Posterior cingulate gyrus (tissue), 11 donors: ENCODE results near the gene ANO5.
"Not testable (repeated sequence)": the region's sequence is repeated elsewhere in the genome, so short reads cannot be mapped to it uniquely, and the experiment has no call there.

ENCODE experiments used
- DNase-seq, 10 donors: peaks; one replicate each; pipeline versions ENCODE4 v3.0.0 to v3.0.0-alpha.2; 2020 to 2021; ENCODE audit warnings: mixed read lengths in 3 of 10
- intact Hi-C: fragments of 100-400 bp; cut with DNase I; formaldehyde crosslinking; loops from one replicate; pipeline ENCODE4 v1.15.1; 2023

Gene ANO5

DNA sequence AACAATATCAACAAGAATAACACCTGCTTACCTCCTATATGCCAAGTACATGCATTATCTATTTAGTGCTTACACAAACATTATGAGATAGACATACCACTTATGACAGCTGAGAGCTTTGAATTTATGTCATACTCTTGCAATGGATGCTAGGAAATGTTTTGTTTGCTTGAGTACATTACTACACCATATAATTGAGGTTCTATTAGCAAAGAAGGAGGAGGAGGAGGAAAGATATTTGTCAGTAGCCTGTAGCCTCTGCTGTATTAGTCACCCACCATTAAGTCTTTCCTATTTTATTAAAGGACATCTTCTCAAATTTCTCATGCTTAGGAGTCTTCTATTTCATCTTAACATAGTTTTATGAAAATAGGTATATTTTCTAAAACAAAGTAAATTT is 6.4 kb downstream of the ANO5 start:
- no peak for DNase-seq
- intact Hi-C loops = no loop called here

DNA sequence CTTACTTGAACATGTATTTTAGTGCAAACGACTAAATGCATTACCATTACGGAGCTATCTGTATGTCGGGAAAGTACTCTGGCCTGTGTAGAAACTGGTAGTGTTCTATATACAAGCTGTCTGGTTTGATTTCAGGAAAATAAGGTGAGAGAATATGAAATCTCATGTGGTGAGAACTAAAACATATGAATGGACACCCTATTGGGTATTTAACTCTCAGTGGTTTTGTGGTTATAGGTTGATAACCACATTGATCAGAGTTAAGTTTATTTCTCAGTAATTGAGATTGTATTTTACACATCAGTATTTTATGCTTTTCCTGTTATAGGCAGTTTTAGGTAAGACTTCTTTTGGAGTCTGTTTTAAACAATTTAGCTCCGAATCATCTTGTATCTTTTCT is 10.4 kb downstream of the ANO5 start:
- intact Hi-C loops = no loop called here
- DNase-seq = no peak

DNA sequence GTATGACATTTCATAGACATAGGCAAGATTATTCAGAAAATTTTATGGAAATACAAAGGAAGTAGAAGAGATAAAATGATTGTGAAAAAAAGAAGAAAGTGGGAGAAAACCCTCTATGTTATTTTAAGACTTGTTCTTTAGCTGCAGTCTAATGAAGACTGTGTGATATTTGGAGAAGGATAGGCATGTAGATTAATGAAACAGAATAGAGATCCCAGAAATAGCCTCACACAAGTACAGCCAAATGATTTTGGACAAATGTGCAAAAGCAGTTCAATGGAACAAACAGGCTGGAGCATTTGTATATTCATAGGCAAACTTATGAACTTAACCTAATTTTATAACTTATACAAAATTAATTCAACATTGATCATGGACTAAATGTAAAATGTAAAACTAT is 14.3 kb downstream of the ANO5 start:
- intact Hi-C loops = no loop called here
- DNase-seq = no peak

DNA sequence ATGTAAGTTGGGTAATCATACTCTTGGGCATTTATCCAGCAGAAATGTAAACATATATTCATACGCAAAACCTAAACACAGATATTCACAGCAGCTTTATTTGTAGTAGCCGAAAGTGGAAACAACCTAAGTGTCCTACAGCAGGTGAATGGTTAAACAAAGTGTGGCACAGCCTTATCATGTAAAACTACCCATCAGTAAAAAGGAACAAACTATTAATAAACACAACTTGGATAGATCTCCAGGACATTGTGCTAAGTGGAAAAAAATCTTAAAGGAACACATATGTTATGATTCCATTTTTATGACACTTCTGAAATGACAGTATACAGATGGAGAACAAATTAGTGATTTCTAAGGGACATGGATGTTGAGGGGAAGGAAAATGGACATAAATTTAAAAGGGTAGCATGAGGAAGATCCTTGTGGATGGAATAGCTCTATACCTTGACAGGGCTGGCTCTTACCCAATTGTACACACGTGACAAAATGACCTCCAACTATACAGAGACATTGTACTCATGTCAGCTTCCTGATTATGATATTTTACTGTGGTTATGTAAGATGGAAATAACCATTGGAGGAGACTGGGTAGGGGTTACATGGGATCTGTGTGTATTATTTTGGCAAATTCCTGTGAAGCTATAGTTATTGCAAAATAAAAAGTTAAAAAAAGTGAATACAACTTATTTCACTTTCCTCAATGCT is 15.4 kb downstream of the ANO5 start:
- no peak for DNase-seq
- intact Hi-C loops = no loop called here

DNA sequence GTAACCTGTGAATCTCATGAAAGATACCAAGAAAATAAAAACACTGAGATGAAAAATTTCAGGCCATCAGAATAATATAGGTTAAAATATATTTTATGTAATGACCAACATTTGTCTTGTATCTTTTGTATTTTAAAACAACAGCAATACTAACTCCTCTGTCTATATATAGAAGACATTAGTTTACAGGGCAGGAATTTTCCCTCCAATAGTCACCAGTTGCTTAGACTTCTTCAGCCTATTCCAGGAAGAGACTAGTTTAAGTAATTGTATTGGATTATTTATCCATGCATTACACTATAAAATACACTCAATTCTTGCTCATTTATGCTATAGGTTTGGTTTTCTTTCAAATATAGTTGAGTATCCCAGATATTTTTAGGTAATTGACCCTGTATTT is 24.1 kb downstream of the ANO5 start:
- intact Hi-C loops = no loop called here
- no peak for DNase-seq

DNA sequence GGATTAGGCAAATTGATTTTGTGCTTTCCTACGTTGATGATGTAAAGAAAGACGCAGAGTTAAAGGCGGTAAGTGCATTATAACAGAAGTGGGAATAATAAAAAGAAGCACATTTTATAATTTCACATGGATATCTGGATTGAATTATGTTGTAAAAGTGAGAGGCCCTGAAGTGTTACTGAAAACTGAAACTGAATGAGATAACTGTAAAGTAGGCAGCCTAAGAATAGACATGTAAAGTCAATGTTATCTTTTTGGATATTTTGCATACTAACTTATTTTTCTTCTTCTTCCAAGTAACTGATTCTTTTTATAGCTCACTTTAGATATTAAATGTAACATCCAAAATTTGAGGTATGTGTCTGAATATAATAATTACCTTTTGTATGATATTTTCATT is 28.3 kb downstream of the ANO5 start:
- no peak for DNase-seq
- intact Hi-C loops = no loop called here

DNA sequence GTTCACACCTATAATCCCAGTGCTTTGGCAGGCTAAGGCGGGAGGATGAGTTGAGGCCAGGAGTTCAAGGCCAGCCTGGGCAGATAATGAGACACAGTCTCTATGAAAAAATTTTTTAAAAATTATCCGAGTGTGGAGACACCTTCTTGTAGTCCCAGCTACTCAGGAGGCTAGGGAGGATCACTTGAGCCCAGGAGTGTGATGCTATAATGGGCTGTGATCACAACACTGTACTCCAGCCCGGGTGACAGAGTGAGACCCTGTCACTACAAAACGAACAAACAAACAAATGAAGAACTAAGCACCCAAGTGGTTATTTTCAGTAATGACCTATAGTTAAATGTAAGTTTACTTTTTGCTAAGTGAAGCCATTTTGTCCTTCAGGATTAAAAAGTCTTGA is 32.3 kb downstream of the ANO5 start:
- peak in 2 of 10 donors; percentile 22 to 35 for DNase-seq

DNA sequence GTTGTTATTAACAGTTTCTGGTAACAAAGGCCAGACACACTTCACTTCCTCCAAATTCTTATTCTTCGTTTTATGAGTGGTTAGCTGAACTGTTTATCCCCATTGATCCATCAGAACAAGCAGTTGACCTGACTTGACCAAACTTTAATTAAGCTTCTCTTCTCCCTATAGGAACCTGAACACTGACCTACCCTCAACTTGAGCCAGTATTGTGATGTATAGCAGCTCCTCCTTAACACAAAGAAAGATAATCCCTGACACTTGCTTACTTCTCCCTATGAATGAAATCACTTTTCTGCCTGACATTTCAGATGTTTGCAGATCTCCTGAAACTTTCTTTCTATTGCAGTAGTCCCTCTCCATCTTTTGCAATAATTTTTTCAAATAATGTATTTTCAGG is 41.9 kb downstream of the ANO5 start:
- DNase-seq = no peak
- intact Hi-C loops = no loop called here

More for the DNA sequence above, 32.3 kb downstream of the ANO5 start:
- intact Hi-C loops = no loop called here

DNA sequence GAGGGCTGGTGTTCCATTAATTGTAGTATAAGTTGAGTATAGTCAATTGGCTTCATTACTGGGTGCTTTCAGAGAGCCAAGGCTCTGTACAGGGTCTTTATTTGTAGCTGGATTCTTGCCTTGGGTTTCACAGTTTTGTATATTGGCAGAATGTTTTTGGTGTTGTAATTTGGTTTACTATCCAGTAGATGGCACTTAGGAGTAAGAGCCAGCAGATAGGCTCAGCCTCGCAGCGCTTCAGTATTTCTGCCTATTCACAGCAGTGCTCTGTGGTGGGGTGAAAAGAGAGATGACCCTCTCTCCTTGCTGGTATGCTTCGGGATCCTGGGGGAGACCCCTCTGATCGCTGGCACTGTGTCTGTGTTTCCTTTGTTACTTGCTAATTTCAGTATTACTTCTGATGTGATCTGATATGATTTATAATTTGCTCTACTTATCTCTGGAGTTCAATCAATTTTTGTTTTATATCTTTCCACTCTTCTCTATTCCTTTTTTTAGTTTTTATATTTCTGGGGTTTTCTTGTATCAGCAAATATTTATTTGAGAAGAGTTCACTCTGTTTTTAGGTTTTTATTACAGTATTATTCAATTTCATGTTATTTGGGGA is 52.2 kb downstream of the ANO5 start:
- peak in 7 of 10 donors; percentile 4 to 78 (median 24) for DNase-seq
- intact Hi-C loops = loop anchor here (5.0 to 10.0 kb wide), 2 partner anchors 57 to 580 kb away; partner anchors contain the start of gene SVIP

DNA sequence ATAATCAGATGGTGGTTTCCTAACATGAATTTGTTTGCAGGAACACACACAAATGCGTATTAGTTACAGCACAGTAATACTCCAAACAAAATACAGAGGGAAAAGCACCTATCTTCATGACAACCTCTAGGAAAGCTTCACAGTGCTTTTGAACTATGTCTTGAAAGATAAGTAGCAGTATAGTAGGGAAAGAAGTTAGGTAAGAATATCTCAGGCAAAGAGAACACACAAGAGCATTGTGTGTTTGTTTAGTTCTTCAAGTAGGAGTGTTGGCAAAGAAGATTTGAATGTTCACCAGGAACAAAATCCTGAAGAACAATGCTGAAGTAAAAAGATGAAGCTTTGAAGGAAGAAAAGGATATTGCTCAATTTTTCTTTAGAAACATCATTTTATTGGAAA is 54.1 kb downstream of the ANO5 start:
- intact Hi-C loops = loop anchor here (5.0 to 10.0 kb wide), 2 partner anchors 55 to 578 kb away; partner anchors contain the start of gene SVIP
- DNase-seq = no peak

DNA sequence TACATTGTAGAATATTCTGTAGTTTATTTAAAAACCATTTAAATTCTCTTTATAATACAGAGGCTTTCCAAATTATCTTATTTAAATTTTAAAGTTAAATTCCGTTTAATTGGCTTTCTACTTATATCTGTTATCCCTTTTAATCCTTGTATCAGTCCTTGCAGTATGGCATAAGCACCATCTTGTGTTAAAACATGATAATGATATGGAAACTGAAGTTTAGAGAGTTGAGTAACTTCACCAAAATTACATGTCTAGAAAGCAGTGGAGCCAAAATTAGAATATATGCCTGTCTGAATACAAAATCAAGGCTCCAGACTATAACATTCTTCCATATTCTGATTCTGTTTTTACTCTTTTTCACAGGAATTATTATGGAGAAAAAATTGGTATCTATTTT is 57.0 kb downstream of the ANO5 start:
- intact Hi-C loops = loop anchor here (5.0 to 10.0 kb wide), 2 partner anchors 52 to 575 kb away; partner anchors contain the start of gene SVIP

DNA sequence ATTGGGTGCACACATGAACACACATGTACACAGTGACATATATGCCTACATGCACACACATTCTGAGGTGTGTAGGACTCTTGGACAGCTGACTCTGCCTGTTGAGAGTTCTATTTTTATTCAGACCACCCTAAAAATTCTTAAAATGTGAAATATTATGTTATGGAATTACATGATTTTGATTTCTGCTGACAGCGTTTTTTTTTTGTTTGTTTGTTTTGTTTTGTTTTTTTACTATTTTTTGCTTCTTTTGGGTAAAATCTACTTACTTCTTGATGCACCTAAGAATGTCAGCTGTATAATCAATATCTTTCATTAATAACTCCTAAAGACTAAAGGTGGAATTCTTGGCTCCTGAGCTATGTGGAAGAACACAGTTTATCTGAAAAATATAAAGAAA is 64.0 kb downstream of the ANO5 start:
- no peak for DNase-seq
- intact Hi-C loops = no loop called here

More for the DNA sequence above, 57.0 kb downstream of the ANO5 start:
- no peak for DNase-seq

DNA sequence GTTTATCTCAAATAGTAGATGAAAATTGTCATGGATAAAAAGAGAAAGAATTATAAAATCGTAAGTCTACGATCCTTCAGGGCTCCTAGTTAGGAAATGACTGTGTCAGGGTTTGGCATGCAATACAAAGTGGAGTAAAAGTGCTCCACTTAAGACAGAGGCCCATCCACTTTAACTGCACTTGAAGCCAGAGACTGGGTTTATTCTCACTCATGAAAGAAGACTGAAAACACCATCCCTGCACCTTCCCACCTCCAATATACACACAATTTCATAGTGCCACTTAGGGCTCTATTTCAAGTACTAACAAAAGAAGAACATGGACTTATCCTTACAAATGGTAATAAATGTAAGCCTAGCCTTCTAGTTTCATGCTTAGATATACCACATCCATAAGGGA is 70.7 kb downstream of the ANO5 start:
- no peak for DNase-seq
- intact Hi-C loops = no loop called here

DNA sequence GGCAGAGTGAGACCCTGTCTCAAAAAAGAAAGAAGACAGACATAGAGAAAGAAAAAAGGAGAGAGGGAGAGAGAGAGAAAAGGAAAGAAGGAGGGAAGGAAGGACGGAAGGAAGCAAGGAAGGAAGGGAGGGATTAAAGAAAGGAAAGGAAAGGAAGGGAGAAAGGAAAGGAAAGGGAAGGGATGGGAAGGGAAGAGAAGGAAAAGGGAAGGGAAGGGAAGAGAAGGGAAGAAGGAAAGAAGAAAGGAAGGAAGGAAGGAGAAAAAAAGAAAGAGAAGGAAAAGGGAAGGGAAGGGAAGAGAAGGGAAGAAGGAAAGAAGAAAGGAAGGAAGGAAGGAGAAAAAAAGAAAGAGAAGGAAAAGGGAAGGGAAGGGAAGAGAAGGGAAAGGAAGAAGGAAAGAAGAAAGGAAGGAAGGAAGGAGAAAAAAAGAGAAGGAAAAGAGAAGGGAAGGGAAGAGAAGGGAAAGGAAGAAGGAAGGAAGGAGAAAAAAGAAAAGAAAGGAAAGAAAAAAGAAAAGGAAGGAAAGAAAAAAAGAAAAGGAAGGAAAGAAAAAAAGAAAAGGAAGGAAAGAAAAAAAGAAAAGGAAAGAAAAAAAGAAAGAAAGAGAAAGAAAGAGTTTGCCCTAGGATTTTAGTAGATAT is 76.2 kb downstream of the ANO5 start:
- DNase-seq, intact Hi-C loops: not testable (repeated sequence)

DNA sequence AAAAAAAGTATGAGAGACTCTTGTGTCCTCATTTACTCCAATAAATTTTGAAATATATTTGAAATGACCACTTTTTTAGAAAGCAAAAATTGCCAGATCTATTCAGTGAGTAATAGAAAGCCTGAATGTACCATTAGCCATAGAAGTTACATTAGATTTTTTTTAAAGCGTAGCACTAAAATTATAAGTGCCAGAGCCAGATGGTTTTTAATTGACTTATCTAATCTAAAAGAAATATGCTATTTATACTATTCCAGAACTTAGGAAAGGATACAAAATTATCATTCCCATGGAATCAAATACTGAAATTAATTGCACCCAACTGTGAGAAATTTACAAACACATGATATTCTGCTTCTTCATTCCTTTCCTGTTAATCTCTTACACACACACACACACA is 80.9 kb downstream of the ANO5 start:
- intact Hi-C loops = no loop called here
- no peak for DNase-seq

DNA sequence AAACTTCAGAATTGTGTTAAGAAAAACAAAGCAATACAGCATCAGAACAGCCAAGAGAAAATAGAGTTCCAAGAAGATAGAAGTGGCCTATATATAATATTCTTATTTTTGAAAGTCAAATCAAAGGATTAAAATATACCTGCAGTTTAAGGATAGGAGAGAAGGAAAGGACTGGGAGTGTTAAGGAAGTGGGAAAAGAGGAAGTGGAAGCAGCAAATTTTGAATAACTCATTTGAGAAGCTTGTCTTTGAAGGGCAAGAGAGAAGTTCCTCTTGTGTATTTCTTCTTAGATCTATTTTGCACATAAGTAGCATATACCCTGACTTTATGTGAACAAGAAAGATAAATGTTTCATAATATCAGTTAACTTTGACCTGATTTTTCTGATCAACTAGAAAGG is 82.7 kb downstream of the ANO5 start:
- DNase-seq = no peak
- intact Hi-C loops = no loop called here

DNA sequence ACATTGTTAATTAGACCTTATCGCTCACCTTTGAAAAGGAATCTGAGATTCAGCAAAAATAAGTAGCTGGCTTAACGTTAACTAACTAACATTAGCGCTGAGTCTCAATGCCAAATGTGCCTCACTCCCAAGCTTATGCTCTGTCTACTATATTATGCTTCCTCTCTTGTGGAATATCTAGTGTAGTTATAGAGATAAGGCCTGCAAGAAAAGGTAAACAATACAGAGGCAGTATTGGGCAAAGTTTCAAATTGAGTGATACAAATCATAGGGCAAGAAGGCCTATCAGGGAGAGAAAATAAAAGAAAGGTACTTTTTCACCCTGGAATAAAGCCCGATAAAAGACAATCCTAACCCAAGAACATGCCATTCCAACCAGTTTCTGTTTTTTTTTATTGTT is 83.7 kb downstream of the ANO5 start:
- intact Hi-C loops = no loop called here
- DNase-seq = no peak

DNA sequence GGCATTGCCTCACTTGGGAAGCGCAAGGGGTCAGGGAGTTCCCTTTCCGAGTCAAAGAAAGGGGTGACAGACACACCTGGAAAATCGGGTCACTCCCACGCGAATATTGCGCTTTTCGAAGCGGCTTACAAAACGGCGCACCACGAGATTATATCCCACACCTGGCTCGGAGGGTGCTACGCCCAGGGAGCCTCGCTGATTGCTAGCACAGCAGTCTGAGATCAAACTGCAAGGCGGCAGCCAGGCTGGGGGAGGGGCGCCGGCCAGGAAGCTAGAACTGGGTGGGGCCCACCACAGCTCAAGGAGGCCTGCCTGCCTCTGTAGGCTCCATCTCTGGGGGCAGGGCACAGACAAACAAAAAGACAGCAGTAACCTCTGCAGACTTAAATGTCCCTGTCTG is 92.1 kb downstream of the ANO5 start:
- intact Hi-C loops = not testable (repeated sequence)
- DNase-seq = peak in 2 of 10 donors; percentile 23 to 59

DNA sequence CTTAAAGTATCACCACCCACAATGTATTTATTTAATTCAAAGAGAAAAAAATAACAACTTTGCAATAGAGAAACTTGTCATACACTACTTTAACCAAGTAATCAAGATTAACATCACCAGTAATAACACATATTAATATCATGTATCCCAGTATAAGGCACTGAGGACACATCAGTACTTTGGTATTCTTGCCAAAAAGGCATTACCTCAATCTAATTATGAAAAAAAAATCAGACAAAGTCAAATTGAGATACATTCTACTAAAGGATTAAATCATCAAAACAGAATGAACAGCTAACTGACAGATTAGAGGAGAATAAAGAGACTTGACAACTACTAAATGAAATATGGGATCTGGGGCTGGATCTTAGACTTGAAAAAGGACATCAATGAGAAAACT is 109.5 kb downstream of the ANO5 start:
- intact Hi-C loops = loop anchor here (5.0 to 10.0 kb wide), 2 partner anchors 55 to 1658 kb away; no protein-coding TSS in a partner anchor
- no peak for DNase-seq

DNA sequence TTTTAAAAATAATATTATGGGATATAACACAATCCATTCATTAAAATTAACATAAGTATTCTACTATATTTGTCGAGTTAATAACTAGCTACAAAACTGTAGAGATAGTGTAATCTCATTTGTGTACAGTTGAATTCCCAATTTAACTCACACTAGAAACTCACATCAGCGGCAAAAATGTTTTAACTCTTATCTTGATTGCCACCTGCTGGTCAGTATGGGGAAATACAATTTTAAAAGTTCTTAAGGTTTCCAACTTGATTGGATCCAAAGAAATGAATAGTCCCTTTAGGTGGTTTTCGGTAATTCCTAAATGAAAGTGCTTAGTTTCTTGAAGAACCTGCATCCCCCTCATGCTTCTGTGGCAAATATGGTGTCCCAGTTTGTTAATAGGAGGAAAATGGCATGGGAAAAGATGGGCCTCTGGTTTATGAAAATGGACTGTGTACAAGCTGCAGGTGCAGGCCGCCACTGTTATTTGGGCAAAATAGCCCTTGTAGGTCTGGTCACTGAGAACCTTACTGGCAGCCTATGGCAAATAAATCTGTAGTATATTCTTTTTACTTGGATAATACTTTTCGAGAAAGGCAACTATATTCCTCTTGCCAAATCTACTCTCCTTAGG is 111.6 kb downstream of the ANO5 start:
- no peak for DNase-seq
- intact Hi-C loops = loop anchor here (1.0 to 10.0 kb wide), 3 partner anchors 57 to 1660 kb away; no protein-coding TSS in a partner anchor

DNA sequence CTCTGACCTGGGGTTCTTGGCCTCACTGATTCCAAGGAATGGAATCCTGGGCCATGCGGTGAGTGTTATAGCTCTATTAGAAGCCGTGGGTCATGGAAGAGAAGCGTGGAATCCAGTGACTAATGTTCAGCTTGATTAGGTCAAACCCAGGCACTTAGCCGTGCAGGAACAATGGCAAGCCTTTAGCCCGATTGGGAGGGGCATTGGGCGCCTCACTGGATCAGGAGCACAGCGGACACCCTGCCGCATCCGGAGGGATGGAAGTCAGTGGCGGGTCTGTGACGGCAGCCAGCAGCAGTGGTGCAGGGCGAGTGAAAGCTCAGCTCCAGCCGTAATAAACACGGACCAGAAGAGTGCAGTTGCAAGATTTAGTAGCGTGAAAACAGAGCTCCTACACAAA is 124.8 kb downstream of the ANO5 start:
- intact Hi-C loops = no loop called here
- peak in 1 of 10 donors; percentile 47 for DNase-seq
